HG02981 (cell line): Measurements from ENCODE around the gene APH1B.
A peak's percentile ranks its signal among the peaks of the same experiment; 100 is the strongest.

Source experiments
- ATAC-seq: cut with Tn5 transposase; IDR thresholded peaks from one replicate; pipeline ENCODE4 v1.9.1; 2021; ENCODE audit warnings: mild to moderate bottlenecking, moderate library complexity; ENCODE audit not compliant: unreplicated experiment

Gene APH1B

GRCh38 chr15:63251701-63252100 is 25.7 kb upstream of the APH1B start:
- no peak for ATAC-seq

- ATAC-seq: no peak
Observed at GRCh38 chr15:63252292-63252691, 25.1 kb upstream of the APH1B start.

GRCh38 chr15:63254991-63255390 is 22.4 kb upstream of the APH1B start:
- ATAC-seq: no peak

- no peak for ATAC-seq
Observed at GRCh38 chr15:63255489-63255990, 21.9 kb upstream of the APH1B start.

- no peak for ATAC-seq
Observed at GRCh38 chr15:63256433-63257274, 20.8 kb upstream of the APH1B start.

- ATAC-seq: no peak
Observed at GRCh38 chr15:63258658-63259057, 18.7 kb upstream of the APH1B start.

- no peak for ATAC-seq
Observed at GRCh38 chr15:63260791-63261190, 16.6 kb upstream of the APH1B start.

- ATAC-seq: no peak
Observed at GRCh38 chr15:63261311-63261710, 16.1 kb upstream of the APH1B start.

- ATAC-seq: no peak
Observed at GRCh38 chr15:63263519-63263918, 13.9 kb upstream of the APH1B start.

- no peak for ATAC-seq
Observed at GRCh38 chr15:63264688-63265293, 12.6 kb upstream of the APH1B start.

- no peak for ATAC-seq
Observed at GRCh38 chr15:63274427-63274826, 3.0 kb upstream of the APH1B start.

GRCh38 chr15:63276342-63277037 is 915 bp upstream of the APH1B start:
- ATAC-seq: peak; percentile 7

GRCh38 chr15:63277893-63278456 is 570 bp downstream of the APH1B start:
- ATAC-seq: no peak

- ATAC-seq: no peak
Observed at GRCh38 chr15:63283126-63283525, 5.7 kb downstream of the APH1B start.

GRCh38 chr15:63284335-63284734 is 6.9 kb downstream of the APH1B start:
- no peak for ATAC-seq

- ATAC-seq: no peak
Observed at GRCh38 chr15:63287109-63287508, 9.7 kb downstream of the APH1B start.

GRCh38 chr15:63288342-63288741 is 10.9 kb downstream of the APH1B start:
- ATAC-seq: no peak

- ATAC-seq: no peak
Observed at GRCh38 chr15:63288778-63289378, 11.5 kb downstream of the APH1B start.

- no peak for ATAC-seq
Observed at GRCh38 chr15:63291507-63291906, 14.1 kb downstream of the APH1B start.

GRCh38 chr15:63292241-63292640 is 14.8 kb downstream of the APH1B start:
- no peak for ATAC-seq

- no peak for ATAC-seq
Observed at GRCh38 chr15:63292771-63293170, 15.4 kb downstream of the APH1B start.
